Esophagus (tissue), 2 donors: ENCODE results near the gene COX7B. TPM values are rescaled to one million over a fixed set of nuclear protein-coding genes. Genes with fewer than 3 reads are reported as not detected.
"Not testable (repeated sequence)": the region's sequence is repeated elsewhere in the genome, so short reads cannot be mapped to it uniquely, and the experiment has no call there.

Experiments
- H3K27ac ChIP-seq, 2 donors: one replicate each; pipeline ENCODE4 v1.5.1; 2013; ENCODE audit warnings: low read depth in 2 of 2, mild to moderate bottlenecking in 2 of 2, inconsistent platforms in 1 of 2, low read length in 1 of 2, moderate library complexity in 1 of 2
- H3K27me3 ChIP-seq, 2 donors: one replicate each; pipeline ENCODE4 v1.6.1; 2013; ENCODE audit warnings: low read length in 2 of 2, control low read depth in 1 of 2, mild to moderate bottlenecking in 1 of 2; ENCODE audit not compliant: insufficient read depth in 2 of 2, control insufficient read depth in 1 of 2
- H3K36me3 ChIP-seq, 2 donors: one replicate each; pipeline ENCODE4 v1.6.1; 2013; ENCODE audit warnings: low read length in 1 of 2; ENCODE audit not compliant: control insufficient read depth in 2 of 2, insufficient read depth in 2 of 2
- H3K4me1 ChIP-seq, 2 donors: one replicate each; pipeline ENCODE4 v1.6.1; 2013; ENCODE audit warnings: low read length in 1 of 2; ENCODE audit not compliant: control insufficient read depth in 2 of 2, insufficient read depth in 2 of 2
- H3K4me3 ChIP-seq, 2 donors: one replicate each; pipeline ENCODE4 v1.5.1; 2013; ENCODE audit warnings: low read length in 2 of 2, mild to moderate bottlenecking in 2 of 2, low read depth in 1 of 2, moderate library complexity in 1 of 2
- H3K9me3 ChIP-seq, 2 donors: one replicate each; pipeline ENCODE4 v1.6.1; 2013; ENCODE audit warnings: mild to moderate bottlenecking in 2 of 2, low read depth in 1 of 2, low read length in 1 of 2, moderate library complexity in 1 of 2; ENCODE audit not compliant: control insufficient read depth in 2 of 2, insufficient read depth in 1 of 2
- WGBS, 2 donors: extraction: QIAGEN DNeasy Blood & Tissue Kit; methylation state at CpG; one replicate each; pipeline ENCODE4 v1.1.7; 2013; 5-methylcytosine and 5-hydroxymethylcytosine counted together
- polyA plus RNA-seq, 2 donors: library from polyadenylated mRNA; stranded (reverse); fragments of 200-250 nt; gene quantifications; one replicate each; pipeline ENCODE4 v1.2.3, GENCODE V29; 2013
- donor health status: healthy with polysubstance abuse.
- donor health status: Bipolar disorder and iron deficiency.

Gene COX7B
- polyA plus RNA-seq, 2 donors: 982 to 1,162 TPM

DNA sequence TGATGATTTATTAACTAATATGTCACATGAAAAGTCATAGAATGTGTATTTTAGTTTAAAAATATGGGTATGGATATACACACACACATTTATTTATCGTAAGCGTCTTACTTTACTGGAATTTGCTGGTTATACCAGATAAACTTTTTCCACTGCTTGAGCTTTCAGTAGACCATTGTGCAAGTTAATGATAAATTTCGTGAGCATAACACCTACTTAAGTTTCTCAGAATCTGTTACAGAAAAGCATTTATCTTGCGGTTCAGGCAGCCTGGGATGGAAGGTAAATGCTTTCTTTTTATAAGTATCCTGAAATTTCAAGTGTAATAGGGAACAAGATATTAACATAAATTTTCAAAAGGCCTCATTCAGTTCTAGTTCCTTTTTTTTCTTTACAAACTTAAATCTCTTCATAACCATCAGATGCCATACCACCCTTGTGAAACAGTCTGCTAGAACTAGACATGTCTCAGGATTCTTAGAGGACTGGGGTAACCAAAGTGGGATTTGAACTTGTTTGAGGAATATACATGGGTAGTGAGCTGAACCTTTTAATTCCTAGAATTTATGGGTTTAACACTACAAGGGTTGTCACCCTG is 38.9 kb downstream of the COX7B start:
- no peaks in the 10 kb centered on the region for H3K36me3 ChIP-seq
- no peaks in the 10 kb centered on the region for H3K27me3 ChIP-seq
- H3K9me3 ChIP-seq: no peaks in the 10 kb centered on the region
- WGBS, 2 donors: 72 to 90% methylated on average over 4 of the region's 4 CpGs
- H3K4me1 ChIP-seq: no peaks in the 10 kb centered on the region
- H3K4me3 ChIP-seq: no peak overlapping the region
- H3K27ac ChIP-seq: no peak overlapping the region

DNA sequence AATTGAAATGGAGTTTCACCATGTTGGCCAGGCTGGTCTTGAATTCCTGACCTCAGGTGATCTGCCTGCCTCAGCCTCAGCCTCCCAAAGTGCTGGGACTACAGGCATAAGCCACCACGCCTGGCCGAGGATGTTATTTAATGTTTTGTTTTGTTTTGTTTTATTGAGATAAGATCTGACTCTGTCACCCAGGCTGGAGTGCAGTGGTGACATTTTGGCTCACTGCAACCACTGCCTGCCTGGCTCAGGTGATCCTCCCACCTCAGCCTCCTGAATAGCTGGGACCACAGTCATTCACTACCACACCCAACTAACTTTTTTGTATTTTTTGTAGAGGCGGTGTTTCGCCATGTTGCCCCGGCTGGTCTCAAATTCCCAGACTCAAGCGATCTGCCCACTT is 45.8 kb downstream of the COX7B start:
- H3K4me1 ChIP-seq, H3K27ac ChIP-seq, H3K27me3 ChIP-seq, H3K4me3 ChIP-seq, H3K36me3 ChIP-seq, H3K9me3 ChIP-seq: not testable (repeated sequence)
- WGBS, 2 donors: 92 to 96% methylated on average over 6 of the region's 6 CpGs

DNA sequence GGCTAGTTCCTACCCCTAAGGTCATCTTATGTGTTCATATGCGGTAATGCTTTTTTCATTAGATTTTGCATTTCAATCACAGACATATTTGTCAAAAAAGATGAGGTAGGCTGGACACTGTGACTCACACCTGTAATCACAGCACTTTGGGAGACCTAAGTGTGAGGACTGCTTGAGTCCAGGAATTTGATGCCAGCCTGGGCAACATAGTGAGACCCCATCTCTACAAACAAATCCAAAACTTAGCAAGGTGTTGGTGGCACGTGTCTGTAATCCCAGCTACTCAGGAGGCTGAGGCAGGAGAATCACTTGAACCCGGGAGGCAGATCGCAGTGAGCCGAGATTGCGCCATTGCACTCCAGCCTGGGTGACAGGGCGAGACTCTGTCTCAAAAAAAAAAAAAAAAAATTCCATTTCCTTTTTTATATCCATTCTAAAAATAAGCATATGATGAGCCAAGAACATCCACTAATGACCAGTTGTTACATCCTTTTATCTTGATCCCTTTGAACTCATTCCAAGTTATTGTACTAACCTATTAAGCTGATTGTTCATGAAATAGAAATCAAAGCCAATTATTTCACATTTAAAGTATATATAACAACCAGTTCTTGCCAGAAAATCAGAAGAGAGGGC is 46.8 kb downstream of the COX7B start:
- Histone ChIP-seq H3K36me3 (no peaks in the 10 kb centered on the region), H3K9me3 (no peaks in the 10 kb centered on the region), H3K4me1 (no peaks in the 10 kb centered on the region), H3K27me3 (no peaks in the 10 kb centered on the region), H3K4me3 (no peak overlapping the region), H3K27ac (no peak overlapping the region)
- WGBS, 2 donors: 72 to 78% methylated on average over 7 of the region's 7 CpGs

DNA sequence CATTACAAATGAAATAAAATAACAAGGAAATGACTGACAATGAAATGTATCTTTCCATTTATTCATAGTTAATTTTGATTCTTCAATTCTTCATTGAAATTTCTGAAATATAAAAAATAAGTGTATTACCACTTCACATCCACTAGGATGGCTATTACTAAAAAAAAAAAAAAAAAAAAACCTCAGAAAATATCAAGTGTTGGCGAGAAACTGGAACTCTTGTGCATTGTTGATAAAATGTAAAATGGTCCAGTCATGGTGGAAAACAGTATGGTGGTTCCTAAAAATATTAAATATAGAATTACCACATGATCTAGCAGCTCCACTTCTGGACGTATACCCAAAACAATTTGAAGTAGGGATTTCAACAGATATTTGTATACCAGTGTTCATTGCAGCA is 47.3 kb downstream of the COX7B start:
- 84 to 92% methylated on average over 2 of the region's 2 CpGs for WGBS, 2 donors
- no peaks in the 10 kb centered on the region for H3K9me3 ChIP-seq
- H3K27me3 ChIP-seq: no peaks in the 10 kb centered on the region
- H3K36me3 ChIP-seq: no peaks in the 10 kb centered on the region
- no peaks in the 10 kb centered on the region for H3K4me1 ChIP-seq
- no peak overlapping the region for H3K27ac ChIP-seq
- no peak overlapping the region for H3K4me3 ChIP-seq

DNA sequence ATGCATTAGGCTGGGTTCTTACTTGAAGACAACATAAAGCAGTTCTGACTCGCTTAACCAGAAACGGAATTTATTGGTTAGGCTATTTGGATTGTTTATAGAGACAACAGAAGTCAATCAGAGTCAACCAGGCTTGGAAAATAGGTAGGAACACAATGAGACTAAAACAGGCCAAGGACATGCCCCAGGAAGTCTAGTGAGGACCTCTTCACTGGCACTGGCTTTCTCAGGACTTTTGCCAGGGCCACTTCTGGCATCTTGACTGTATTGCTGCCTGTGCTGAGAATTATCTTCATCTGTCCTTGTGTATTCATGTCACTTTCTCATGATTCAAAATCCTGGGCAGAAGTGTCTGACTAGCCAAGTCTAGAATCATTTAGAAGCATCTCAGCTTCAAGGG is 50.6 kb downstream of the COX7B start:
- H3K27me3 ChIP-seq: no peaks in the 10 kb centered on the region
- no peaks in the 10 kb centered on the region for H3K36me3 ChIP-seq
- no peaks in the 10 kb centered on the region for H3K4me1 ChIP-seq
- H3K9me3 ChIP-seq: no peaks in the 10 kb centered on the region
- 42 to 51% methylated on average over 2 of the region's 2 CpGs for WGBS, 2 donors
- no peak overlapping the region for H3K4me3 ChIP-seq
- H3K27ac ChIP-seq: no peak overlapping the region

DNA sequence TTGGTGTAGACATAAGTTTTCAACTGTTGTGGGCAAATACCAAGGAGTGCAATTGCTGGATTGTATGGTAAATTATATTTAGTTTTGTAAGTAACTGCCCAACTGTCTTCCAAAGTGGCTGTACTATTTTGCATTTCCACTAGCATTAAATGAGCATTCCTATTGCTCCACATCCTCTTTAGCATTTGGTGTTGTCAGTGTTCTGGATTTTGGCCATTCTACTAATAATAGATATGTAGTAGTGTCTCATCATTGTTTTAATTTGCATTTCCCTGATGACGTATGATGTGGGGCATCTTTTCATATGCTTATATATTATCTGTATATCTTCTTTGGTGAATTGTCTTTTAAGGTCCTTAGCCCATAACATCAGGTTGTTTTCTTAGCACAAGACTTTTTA is 52.9 kb downstream of the COX7B start:
- no peak overlapping the region for H3K4me3 ChIP-seq
- no peaks in the 10 kb centered on the region for H3K4me1 ChIP-seq
- H3K36me3 ChIP-seq: no peaks in the 10 kb centered on the region
- H3K27ac ChIP-seq: no peak overlapping the region
- H3K9me3 ChIP-seq: no peaks in the 10 kb centered on the region
- H3K27me3 ChIP-seq: no peaks in the 10 kb centered on the region
- WGBS, 2 donors: 46 to 74% methylated on average over 1 of the region's 1 CpG

DNA sequence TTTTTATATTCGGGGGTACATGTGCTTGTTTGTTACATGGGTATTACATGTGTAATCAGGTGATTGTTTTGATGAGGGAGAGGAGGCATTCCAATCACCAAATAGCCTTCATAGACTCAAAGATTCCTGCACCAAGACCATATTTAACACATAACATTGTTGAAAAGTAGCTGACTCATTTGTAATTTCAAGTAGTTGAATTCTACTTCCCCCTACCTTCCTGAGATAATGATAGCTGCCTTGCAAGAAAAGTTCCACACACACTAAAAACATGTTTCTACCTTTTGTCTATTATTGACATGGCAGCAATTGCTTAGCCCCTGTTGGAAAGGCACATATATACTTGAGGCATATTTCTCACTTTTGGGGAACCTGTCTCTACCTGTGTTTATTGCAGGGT is 54.0 kb downstream of the COX7B start:
- H3K4me3 ChIP-seq: no peak overlapping the region
- 30 to 36% methylated on average over 1 of the region's 1 CpG for WGBS, 2 donors
- H3K9me3 ChIP-seq: no peaks in the 10 kb centered on the region
- no peaks in the 10 kb centered on the region for H3K36me3 ChIP-seq
- H3K27me3 ChIP-seq: no peaks in the 10 kb centered on the region
- no peak overlapping the region for H3K27ac ChIP-seq
- H3K4me1 ChIP-seq: no peaks in the 10 kb centered on the region

DNA sequence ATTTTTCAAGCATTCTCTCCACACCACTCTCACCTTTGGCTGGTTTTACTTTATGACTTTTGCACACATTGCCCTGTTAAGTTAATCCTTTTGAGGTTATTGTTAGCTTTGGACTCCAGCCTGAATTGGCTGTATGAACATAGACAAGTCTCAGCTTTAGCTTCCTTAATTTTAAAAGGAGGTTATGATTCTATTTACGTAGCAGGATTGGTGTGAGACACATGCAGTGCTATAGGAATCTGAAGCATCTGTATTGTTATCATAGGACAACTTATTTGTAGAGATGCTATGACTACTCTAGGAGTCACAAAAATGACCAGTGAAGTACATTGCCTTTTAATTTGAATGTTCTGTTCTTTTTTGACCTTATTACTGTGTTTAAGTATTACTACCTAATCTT is 54.4 kb downstream of the COX7B start:
- 38 to 47% methylated on average over 1 of the region's 1 CpG for WGBS, 2 donors
- Histone ChIP-seq H3K36me3 (no peaks in the 10 kb centered on the region), H3K9me3 (no peaks in the 10 kb centered on the region), H3K4me1 (no peaks in the 10 kb centered on the region), H3K4me3 (no peak overlapping the region), H3K27ac (no peak overlapping the region), H3K27me3 (no peaks in the 10 kb centered on the region)
